HG02798 (cell line): ENCODE measurements around the gene SF3B1.
"Not testable (repeated sequence)": the region's sequence is repeated elsewhere in the genome, so short reads cannot be mapped to it uniquely, and the experiment has no call there.

Source experiments
- ATAC-seq: cut with Tn5 transposase; IDR thresholded peaks from one replicate; pipeline ENCODE4 v1.9.1; 2021; ENCODE audit warnings: mild to moderate bottlenecking; ENCODE audit not compliant: unreplicated experiment, poor library complexity

SF3B1 gene

GRCh38 chr2:197442857-197443256 is 8.0 kb upstream of the SF3B1 start:
- ATAC-seq = no peak

- ATAC-seq = no peak
These were observed 2.6 kb upstream of the SF3B1 start for GRCh38 chr2:197437380-197437779.

- no peak for ATAC-seq
These were observed 981 bp upstream of the SF3B1 start for GRCh38 chr2:197435598-197436420.

GRCh38 chr2:197433780-197434438 is 919 bp downstream of the SF3B1 start:
- ATAC-seq = no peak

- not testable (repeated sequence) for ATAC-seq
These were observed 2.3 kb downstream of the SF3B1 start for GRCh38 chr2:197432527-197432926.

GRCh38 chr2:197431858-197432257 is 3.0 kb downstream of the SF3B1 start:
- no peak for ATAC-seq

GRCh38 chr2:197427986-197428385 is 6.8 kb downstream of the SF3B1 start:
- no peak for ATAC-seq

- no peak for ATAC-seq
These were observed 7.9 kb downstream of the SF3B1 start for GRCh38 chr2:197426723-197427603.

- no peak for ATAC-seq
These were observed 9.3 kb downstream of the SF3B1 start for GRCh38 chr2:197425550-197425949.

- no peak for ATAC-seq
These were observed 11.5 kb downstream of the SF3B1 start for GRCh38 chr2:197423307-197423706.

GRCh38 chr2:197419438-197419837 is 15.4 kb downstream of the SF3B1 start:
- ATAC-seq = no peak

GRCh38 chr2:197416268-197416667 is 18.6 kb downstream of the SF3B1 start:
- ATAC-seq = no peak

GRCh38 chr2:197414515-197414914 is 20.3 kb downstream of the SF3B1 start:
- no peak for ATAC-seq

- no peak for ATAC-seq
These were observed 20.8 kb downstream of the SF3B1 start for GRCh38 chr2:197414039-197414438.

GRCh38 chr2:197405582-197405981 is 29.2 kb downstream of the SF3B1 start:
- no peak for ATAC-seq

GRCh38 chr2:197399887-197400540 is 34.8 kb downstream of the SF3B1 start:
- ATAC-seq = no peak

- ATAC-seq = no peak
These were observed 35.9 kb downstream of the SF3B1 start for GRCh38 chr2:197398913-197399312.

GRCh38 chr2:197391220-197391717 is 43.6 kb downstream of the SF3B1 start:
- ATAC-seq = no peak

- ATAC-seq = no peak
These were observed 45.8 kb downstream of the SF3B1 start for GRCh38 chr2:197388866-197389587.
